ENCODE results near the gene NTHL1.

DNA sequence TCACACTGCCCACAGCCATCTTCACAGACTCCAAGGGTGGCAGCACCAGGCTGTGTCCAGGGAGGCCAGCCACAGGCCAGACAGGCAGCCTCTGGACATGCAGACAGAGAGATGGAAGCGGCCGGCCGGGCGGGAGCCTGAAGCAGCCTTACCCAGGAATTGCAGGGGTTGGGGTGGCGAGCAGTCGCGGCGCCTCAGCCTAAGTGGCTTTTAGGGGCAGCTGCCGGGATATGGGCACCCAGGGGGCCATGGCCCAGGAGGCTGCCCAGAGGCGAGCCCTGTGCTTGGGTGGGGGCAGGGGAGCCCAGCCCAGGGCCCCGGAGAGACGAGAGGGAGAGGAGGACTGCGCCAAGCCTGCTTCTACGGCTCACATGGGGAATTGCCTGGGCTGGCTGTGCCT is 22.4 kb downstream of the NTHL1 start:
- no peak for TF ChIP-seq CTCF (IDR thresholded peaks at IDR 0.05)
- no peak for TF ChIP-seq REST (IDR thresholded peaks at IDR 0.05; ENCODE audit: insufficient read depth in 1 of 2, low read depth in 2 of 2, low read length in 1 of 2)
- no peak for TF ChIP-seq TCF7L2 (IDR thresholded peaks at IDR 0.05; ENCODE audit: low read depth, low read length)
- TF ChIP-seq POLR2AphosphoS5 (IDR thresholded peaks at IDR 0.05; ENCODE audit: low read depth, low read length), result no peak
